ELR (cell line): ENCODE results near the gene MCM6.
"Not testable (repeated sequence)": the region's sequence is repeated elsewhere in the genome, so short reads cannot be mapped to it uniquely, and the experiment has no call there.

Source experiments
- DNase-seq: peaks from one replicate; pipeline ENCODE4 v3.0.0-alpha.2; 2015; ENCODE audit warnings: low read depth

The MCM6 gene

DNA sequence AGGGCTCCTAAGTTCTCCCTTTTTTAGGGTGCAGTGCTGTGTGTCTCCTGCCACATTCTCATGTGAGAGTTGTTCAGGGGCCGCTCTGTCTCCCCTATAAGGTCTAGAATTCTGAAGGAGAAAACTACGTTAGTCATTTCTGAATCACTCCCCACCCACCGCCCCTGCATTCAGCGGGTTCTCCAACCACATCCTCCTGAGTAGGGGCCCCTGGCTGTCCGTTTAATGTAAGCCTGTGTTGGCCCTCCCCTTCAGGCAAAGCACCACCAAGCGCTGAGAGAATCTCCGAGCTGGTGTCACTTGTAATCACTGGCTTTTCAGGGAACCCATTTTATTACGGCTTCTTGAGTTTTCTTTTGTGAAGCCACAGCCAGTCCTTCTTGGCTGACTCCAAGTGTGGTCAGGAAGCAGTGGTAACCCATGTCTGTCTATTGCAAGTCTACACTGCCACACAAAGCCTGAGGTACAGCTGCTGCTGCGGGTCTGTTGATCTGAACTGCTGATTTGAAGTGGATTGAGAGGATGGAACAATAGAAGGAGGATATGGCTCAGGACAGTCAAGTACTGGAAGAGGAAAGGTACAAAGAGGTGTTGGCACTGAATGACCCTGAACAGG, 56.1 kb downstream of the MCM6 start:
- peak; percentile 92 for DNase-seq

DNA sequence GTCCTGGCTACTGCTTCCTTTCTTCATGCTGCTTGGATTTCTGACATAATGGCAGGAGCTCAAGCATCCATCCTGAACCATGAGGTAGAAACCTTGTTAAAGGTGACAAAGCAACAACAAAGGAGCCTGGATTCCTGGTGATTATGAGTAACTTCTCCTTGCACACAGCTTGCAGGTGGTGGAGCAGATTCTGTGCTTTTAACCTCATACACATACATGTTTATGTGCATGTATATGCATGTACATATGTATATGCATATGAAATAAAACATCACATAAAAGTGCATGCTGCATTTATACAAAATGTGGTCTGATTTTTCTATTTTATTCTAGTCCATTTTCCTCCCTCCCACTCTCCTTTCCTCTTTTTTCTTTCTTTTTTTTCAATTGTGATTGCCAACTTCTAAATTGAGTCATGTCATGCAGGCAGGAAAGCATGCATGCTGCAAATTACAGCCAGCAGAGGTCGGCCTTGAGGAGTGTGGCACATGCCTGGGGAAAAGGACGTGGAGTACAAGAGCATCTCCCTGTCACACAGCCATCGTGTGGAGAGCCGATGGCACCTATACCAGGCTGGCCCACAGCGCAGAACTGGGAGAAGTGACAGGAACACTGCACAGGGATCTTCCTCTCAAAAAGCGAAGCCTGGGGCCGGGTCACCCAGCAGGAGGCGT, 57.2 kb downstream of the MCM6 start:
- peak; percentile 60 for DNase-seq

DNA sequence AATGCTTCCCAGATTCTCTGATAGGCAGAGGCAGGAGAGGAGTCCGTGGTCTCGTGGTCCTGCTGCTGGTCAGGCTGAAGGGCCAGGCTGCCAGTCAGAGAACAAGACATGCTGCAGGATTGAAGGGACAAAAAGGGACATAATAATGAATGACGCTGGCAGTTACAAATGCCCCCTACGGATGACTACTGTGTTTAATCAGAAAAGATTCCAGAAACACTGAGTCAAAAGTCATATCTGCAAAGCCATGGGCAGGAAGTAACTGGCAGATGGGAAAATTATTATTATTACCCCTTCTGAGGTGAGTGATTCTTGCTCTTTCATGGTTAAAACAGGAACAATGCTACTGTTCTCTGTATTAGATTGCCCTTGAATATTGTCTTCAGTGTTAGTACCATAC, 58.3 kb downstream of the MCM6 start:
- DNase-seq: peak; percentile 58

DNA sequence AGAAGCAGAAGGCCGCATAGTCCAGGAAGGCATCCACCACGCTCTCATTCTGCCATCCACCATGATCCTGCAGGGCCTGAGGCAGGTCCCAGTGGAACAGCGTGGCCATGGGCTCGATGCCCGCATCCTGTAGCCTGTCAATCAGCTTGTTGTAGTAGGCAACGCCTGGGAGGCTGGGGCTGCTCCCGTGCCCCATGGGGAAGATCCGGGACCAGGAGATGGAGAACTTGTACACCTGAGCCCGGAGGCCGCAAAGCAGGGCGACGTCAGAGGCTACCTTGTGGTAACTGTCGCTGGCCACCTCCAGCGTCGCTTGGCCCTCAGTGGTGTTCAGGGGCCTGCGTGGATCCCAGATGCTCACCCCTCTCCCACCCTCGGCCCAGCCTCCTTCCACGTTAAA, 58.8 kb downstream of the MCM6 start:
- no peak for DNase-seq

DNA sequence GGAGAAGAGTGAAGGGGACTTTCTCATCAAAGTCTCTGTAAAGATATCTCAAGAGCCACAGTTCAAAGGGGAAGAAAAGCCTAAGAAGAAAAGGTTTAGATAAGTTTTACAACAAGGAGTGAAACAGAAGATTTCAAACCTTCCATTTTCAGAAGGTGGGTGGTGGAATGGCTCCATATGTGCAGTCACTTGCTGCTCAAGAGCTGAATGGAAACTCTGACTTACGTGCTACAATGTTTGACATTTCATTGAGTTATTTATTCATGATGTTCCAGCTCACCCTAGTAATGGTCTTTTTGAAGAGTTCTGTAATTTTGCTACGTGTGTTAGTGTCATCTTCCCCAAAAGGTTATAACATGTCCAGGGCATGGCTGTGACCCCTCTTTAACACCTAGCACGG, 61.0 kb downstream of the MCM6 start:
- DNase-seq: no peak

DNA sequence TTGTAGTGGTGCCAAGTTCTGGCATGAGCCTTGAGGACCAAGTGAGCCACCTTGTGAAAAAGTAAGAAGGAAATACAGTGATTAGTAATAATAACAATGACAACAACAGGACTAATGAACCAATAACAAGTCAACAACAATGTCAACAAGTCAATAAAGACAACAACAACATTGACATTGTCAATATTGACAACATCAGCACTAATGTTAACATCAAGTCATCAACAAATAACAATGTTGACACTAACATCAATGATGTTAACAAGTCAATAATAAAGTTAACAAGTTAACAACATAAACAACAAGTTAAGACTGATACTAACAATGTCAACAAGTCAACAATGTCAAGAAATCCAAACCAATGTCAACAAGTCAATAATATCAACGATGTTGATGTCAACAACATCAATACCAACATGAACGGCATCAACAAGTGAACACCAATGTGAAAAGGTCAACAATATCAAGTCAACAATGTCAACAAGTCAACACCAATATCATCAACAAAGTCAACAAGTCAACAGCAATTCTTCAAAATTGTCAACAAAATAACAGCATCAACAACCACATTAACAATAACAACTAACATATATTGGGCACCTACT, 63.2 kb downstream of the MCM6 start:
- no peak for DNase-seq

DNA sequence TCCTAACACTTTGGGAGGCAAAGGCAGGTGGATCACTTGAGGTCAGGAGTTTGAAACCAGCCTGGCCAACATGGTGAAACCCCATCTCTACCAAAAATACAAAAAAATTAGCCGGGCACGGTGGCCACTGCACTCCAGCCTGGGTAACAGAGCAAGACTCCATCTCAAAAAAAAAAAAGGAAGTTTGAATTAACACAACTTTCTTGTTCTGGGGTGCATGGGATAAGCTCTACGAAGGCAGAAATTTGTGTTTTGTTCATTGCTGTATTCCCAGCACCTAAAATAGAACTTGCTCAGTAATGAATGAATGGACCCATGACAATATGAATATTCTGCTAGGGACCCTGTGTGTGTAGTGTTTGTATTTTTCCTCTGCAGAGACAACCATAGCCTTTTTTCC, 68.4 kb downstream of the MCM6 start:
- not testable (repeated sequence) for DNase-seq

DNA sequence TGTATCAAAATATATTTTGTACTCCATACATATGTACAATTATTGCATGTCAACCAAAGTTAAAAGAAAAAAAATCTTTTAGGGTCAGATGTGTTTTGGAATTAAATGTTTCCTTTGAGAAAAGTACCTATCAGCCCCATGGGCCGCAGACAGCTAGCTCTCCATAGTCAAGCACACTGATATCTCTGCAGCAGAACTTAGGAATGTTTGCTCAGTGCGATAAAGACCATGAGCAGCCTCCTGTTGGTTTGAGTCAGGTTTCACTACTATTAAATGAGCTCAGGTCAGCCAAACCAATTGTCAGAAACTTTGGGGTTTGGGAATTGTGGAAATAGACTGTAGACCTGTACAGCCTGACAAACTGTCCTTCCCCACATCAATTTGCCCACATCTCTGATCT, 73.0 kb downstream of the MCM6 start:
- no peak for DNase-seq

DNA sequence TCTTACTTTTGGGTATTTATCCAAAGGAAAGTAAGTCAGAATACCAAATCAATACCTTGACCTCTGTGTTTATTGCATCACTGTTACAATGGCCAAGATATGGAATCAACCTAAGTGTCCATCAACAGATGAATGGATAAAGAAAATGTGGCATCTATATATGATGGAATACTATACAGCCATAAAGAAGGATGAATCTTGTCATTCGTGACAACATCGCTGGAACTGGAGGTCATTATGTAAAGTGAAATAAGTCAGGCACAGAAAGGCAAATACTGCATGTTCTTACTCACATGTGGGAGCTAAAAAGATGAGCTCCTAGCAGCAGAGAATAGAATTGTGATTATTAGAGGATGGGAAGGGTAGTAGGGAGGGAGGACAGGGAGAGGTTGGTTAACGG, 73.9 kb downstream of the MCM6 start:
- DNase-seq: no peak

DNA sequence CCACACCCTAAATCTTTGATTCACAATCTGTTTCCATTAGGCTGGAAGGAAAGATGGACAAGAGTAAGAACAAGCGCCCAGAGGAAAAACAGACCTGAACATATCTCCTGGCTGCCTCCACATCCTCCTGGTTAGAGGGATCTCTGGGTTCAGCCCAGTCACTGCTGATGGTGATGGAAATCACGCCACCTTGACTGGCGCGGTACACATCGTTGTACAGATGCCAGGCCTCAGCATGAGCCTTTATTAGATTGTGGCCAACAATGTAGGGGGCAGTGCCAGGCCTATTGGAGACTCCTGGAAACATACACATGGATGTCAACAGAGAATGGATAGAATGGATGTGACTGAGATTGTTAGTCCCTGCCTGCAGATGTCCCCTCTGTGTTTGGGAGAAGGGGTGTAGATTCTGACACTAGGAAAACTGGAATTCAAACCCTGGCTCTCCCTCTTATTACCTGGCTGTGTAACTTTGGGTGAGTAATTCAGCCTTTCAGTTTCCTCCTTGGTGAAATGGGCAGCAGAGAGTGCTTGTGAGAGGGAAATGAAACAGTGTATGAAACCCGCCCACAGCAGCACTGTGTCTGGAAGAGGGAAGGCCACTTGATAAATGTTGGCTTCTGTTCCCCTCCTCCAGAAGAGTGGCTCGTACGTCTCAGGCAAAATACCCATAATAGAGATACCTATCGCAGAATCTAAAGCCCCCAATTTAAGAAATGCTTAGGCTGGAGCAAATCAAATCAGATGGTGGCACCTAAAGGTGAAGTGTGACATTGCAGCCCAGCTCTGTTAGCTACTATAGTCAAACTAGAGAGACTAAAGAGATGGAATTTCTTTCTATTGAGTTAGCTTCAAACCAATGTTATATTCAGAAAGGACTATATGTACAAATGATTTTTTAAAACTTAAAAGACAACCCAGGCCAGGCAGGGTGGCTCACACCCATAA, 75.5 kb downstream of the MCM6 start:
- no peak for DNase-seq

DNA sequence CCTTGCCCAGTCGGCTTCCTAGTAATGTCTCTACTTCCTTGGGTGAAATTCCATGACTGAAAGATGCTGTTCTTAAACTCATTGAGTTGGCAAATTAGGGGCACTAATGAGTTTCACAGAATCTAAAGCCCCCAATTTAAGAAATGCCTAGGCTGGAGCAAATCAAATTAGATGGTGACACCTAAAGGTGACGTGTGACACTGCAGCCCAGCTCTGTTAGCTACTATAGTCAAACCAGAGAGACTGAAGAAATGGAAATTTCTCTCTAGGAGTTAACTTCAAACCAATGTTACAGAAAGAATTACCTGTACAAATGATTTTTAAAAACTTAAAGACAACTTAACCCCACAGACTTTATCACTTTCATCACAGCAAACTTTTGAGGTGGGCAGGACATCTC, 76.5 kb downstream of the MCM6 start:
- DNase-seq: no peak

DNA sequence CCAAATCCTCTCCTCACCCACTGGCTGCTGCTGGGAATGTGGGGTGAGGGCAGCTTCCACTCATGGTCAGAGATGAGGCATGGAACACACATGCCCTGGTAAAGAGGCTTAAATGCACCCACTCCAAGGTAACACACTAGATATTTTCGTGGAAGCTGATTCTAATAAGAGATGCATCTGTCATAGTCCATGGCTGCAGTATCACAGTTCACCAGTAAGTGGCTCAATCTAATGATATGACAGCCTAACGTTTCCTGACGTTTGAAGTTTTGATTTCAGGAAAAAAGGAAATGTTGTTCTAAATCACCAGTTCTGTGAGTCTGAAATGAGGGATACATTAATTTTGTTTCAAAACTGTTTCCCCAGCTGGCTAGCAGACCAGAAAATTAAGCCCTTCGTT, 77.5 kb downstream of the MCM6 start:
- DNase-seq: no peak

DNA sequence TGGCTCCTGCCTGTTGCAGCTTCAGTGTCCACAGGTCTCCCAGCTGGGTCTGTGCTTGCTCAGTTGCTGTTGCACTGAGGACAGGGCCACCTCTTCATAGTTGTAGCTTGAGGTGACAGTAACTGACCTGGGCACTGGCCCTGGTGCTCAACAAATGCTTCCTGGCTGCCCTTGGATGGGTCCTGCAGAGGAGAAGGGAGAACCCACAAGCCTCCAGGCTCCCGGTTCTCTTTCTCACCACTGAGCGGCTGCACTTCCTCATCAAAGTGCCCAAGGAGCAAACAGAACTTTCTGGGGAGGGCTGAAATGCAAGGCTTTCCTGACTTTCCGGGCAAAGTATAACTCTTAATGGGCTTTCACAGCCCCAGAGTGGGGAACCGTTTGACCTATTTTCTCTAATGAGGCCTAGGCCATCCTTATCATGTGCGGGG, 78.0 kb downstream of the MCM6 start:
- no peak for DNase-seq

DNA sequence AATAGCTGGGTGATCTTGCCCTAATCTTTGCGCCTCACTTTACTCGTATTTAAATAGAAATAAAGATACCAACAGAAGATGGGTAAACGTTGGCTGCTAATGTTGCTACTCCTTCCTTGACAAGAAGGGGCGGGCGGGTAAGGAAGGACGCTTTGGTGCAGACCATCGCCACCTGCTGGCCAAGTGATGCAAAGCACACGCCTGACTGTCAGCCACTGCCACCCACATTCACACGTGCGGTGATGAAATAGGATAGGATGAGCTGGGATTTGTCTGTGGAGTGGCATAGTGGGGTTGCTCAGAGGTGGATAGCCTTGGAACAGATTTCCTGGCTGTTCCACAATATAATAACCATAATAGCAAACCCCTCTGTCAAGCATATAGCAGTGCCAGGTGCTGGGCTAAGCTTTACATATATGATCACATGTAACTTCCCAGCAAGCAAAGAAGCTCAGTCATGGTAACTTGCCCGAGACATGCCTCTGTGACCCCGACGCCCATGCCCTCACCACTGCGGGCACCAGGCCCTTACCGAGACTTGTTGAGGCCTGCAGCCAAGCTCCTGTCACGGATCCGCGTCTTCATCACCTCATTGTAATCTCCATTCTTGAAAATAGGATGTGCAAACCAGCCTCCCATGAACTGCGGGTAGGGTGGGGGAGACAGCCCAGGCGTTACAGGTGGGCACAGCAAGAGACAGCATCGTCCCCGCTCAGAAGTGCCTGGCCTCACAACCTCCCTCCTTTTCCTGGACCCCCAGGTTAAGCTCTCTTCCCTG, 78.6 kb downstream of the MCM6 start:
- peak; percentile 83 for DNase-seq

DNA sequence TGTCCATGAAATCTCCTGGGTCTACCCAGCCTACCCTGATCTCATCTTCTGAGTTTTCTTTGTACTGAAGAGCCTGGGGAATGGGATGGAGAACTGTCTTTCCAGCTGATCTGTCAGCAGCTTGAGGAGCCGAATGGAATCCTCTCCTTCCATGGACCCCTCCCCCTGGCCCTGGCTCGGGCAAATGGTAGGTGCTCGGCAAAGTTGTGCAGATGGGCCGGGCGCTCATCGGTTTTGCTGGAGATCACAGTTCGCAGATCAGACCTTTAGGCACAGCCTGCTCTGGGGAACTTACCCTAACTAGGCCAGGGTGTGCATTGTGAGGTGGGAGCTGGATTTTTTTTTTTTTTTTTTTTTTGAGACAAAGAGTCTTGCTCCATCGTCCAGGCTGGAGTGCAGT, 79.6 kb downstream of the MCM6 start:
- no peak for DNase-seq

DNA sequence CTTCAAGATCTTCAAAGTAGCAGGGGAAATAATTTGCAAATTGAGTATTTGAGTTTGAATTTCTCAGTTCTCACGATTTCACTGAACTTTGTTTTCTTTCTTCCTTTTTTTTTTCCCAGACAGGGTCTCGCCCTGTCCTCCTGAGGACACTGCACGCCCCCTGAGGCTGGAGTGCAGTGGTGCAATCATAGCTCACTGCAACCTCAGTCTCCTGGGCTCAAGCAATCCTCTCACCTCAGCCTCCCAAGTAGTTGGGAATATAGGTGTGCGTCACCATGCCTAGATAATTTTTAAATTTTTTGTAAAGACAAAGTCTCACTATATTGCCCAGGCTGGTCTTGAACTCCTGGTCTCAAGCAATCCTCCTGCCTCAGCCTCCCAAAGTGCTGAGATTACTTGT, 80.6 kb downstream of the MCM6 start:
- not testable (repeated sequence) for DNase-seq

DNA sequence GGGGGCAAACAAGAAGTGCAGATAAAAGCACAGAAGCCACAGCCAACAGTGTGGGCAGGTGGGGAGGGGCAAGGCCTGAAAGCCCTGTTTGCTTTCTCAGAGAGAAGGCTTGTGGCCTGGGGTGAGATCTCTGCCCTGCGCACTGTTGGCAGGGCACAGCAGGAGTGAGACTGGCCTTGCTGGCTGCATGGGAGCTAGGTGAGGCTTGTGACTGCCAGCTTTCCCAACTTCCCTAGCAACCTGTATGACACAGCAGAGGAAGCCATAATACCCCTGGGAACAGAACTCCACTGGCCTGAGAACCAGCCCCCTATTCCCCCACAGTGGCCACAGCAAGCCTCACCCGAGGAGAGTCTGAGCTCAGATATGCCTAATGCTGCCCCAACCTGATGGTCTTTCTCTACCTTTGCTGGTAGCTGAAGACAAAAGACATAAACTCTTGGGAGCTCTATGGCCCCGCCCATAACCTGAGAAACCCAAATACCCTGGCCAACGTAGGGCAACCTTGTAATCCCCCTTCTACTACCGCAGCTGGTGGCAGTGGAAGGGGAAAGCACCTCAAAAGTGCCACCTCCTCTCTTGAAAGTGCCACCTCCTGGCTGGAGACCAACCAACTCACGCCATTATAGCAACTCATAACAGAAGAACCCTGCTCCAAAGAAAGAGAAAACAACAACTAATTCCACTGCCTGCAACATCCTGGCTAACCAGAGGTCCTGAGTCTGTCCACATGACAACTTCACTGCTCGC, 83.7 kb downstream of the MCM6 start:
- no peak for DNase-seq

DNA sequence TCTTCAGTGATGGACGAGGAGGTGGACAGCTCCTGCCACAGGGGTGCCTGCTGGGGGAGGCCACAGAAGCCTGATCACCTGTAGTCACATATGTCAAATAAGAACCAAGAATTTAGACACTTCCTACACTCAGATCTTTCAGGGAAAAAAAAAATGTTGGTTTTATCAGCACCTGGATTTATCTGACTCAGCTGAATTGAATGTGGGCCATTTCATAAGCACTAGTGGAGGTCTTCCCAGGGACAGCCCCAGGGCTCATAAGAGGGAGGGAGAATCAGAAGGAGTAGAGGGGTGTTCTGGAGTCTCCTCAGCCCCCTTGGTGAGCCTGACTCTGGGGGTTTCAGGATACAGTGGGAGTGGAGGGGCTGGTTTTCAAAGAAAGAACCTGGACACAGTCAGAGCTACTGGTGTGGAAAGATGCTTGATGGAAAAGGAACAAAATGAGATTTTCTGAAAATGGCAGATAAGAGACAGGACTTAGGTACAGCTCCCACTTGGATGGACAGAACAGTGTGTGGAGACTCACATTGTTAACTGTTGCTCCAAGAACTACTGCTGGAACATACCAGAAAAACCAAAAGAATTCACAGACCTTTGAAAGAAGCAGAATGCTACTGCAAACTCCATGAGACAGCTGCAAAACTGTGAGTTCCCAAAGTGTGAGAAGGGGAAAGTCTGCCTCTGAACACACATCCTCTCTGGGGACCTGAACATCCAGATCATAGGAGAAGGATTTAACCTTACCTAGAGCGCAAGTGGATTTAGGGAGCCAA, 84.6 kb downstream of the MCM6 start:
- peak; percentile 53 for DNase-seq

DNA sequence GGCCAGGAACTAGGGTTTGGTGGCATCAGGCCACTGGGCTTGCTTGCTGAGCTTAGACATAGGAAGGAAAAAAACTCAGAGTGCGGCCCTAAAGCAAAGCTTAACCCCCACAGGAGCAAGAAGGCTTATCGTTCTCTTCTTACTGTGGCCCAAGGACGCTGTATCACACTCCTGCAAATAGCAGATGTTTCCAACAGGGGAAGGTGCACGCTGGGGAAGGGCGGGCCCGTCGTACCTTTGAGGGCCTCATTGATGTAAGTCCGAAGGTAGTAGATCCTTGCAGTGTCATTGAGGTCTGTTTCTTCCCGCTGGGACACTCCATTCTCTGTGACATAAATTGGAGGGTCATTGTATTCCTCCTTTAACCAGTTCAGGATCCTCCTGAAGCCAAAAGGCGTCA, 85.8 kb downstream of the MCM6 start:
- DNase-seq: no peak
